Stomach (tissue), 9 donors: ENCODE measurements around the gene GPC6. TPM values are rescaled to one million over a fixed set of nuclear protein-coding genes. Genes with fewer than 3 reads are reported as not detected.

Experiments used
- DNase-seq, 2 donors: peaks; one replicate each; pipeline versions ENCODE4 v3.0.0 to v3.0.0-alpha.2; 2013 to 2019
- H3K27ac ChIP-seq, 5 donors: fragments of 200-600 bp in 4 of 5; sonication (generic) in 4 of 5; one replicate each; pipeline ENCODE4 v1.5.1; 2013 to 2019; ENCODE audit warnings: mild to moderate bottlenecking in 1 of 5, moderate library complexity in 1 of 5
- H3K27me3 ChIP-seq, 3 donors: fragments of 200-600 bp; sonication (generic); one replicate each; pipeline ENCODE4 v1.5.1; 2017 to 2019; ENCODE audit warnings: mixed run types in 1 of 3
- H3K36me3 ChIP-seq, 4 donors: fragments of 200-600 bp; sonication (generic); 1 replicate in 3 of 4; 2 replicates in 1 of 4; pipeline ENCODE4 v1.5.1; 2016 to 2019
- H3K4me1 ChIP-seq, 4 donors: fragments of 200-600 bp; sonication (generic); one replicate each; pipeline ENCODE4 v1.5.1; 2016 to 2019
- H3K4me3 ChIP-seq, 4 donors: fragments of 200-600 bp; sonication (generic) in 3 of 4; one replicate each; pipeline ENCODE4 v1.5.1; 2016 to 2019; ENCODE audit warnings: mild to moderate bottlenecking in 1 of 4
- H3K9me3 ChIP-seq, 4 donors: fragments of 200-600 bp; sonication (generic); one replicate each; pipeline ENCODE4 v1.5.1; 2016 to 2019
- CTCF ChIP-seq, 7 experiments: fragments of 450-650 bp in 4 of 7; fragments of 200-600 bp in 3 of 7; sonication (generic) in 3 of 7; IDR thresholded peaks; one replicate each; pipeline ENCODE4 v1.5.1; 2016 to 2019; ENCODE audit warnings: antibody characterized with exemption in 7 of 7, control low read depth in 2 of 7, mild to moderate bottlenecking in 1 of 7
- EP300 ChIP-seq: sonication (generic); formaldehyde crosslinking; IDR thresholded peaks from one replicate; pipeline ENCODE4 v1.6.1; 2017; ENCODE audit warnings: antibody characterized with exemption
- POLR2A ChIP-seq, 4 donors: fragments of 450-650 bp; IDR thresholded peaks; one replicate each; pipeline ENCODE4 v1.6.1; 2016; ENCODE audit warnings: antibody characterized with exemption in 4 of 4, control low read depth in 2 of 4, mild to moderate bottlenecking in 1 of 4, moderate library complexity in 1 of 4
- POLR2AphosphoS5 ChIP-seq, 3 donors: sonication (generic); formaldehyde crosslinking; IDR thresholded peaks; one replicate each; pipeline ENCODE4 v1.6.1; 2016; ENCODE audit warnings: antibody characterized with exemption in 3 of 3
- WGBS, 5 donors: extraction: QIAGEN DNeasy Blood & Tissue Kit in 3 of 5; methylation state at CpG; one replicate each; pipeline versions ENCODE4 v1.1.5 to v1.1.7; 2013 to 2018; 5-methylcytosine and 5-hydroxymethylcytosine counted together
- intact Hi-C: fragments of 100-400 bp; cut with DNase I; formaldehyde crosslinking; loops from one replicate; pipeline ENCODE4 v1.15.1; 2023; ENCODE audit warnings: low total_unique reads
- polyA plus RNA-seq, 3 donors: library from polyadenylated mRNA; stranded (reverse); fragments of 200-250 nt; gene quantifications; one replicate each; pipeline ENCODE4 v1.2.3, GENCODE V29; 2013
- total RNA-seq, 5 donors: library from RNA; depleted of rRNA; stranded (reverse); fragments of >200 nt; gene quantifications; one replicate each; pipeline versions ENCODE4 v1.1.0 to v1.2.3, GENCODE V29; 2014 to 2016
- donor health status: healthy with polysubstance abuse.
- donor health status: Bipolar disorder and iron deficiency.
- donor health status: healthy.

GPC6 gene
- total and polyA plus RNA-seq, 8 donors, result 0.70 to 52.7 (median 5.6) TPM

- H3K27me3 ChIP-seq, result no peaks in the 10 kb centered on the region
- intact Hi-C loops, result no loop called here
- peaks cover 0 to 11% (median 0%) of the 10 kb centered on the region in 4 donors for H3K9me3 ChIP-seq
- WGBS, 5 donors, result 52 to 73% (median 70%) methylated on average over 8 of the region's 8 CpGs
- no peaks in the 10 kb centered on the region for H3K36me3 ChIP-seq
- no peak overlapping the region for H3K4me3 ChIP-seq
- no peak overlapping the region for H3K27ac ChIP-seq
- no peaks in the 10 kb centered on the region for H3K4me1 ChIP-seq
- TF ChIP-seq CTCF (IDR thresholded peaks at IDR 0.05) (no peak), EP300 (no peak), POLR2A (IDR thresholded peaks at IDR 0.05) (no peak), POLR2AphosphoS5 (IDR thresholded peaks at IDR 0.05) (no peak)
- peak in 1 of 2 donors; percentile 58 for DNase-seq
These were observed 270.5 kb downstream of the GPC6 start for GRCh38 chr13:93496985-93497673.

GRCh38 chr13:93499991-93500390, 273.4 kb downstream of the GPC6 start:
- Histone ChIP-seq H3K4me1 (no peaks in the 10 kb centered on the region), H3K36me3 (no peaks in the 10 kb centered on the region), H3K4me3 (no peak overlapping the region), H3K9me3 (peaks cover 0 to 8% (median 0%) of the 10 kb centered on the region in 4 donors), H3K27ac (no peak overlapping the region), H3K27me3 (no peaks in the 10 kb centered on the region)
- TF ChIP-seq CTCF (IDR thresholded peaks at IDR 0.05), result no peak
- no peak for TF ChIP-seq EP300
- TF ChIP-seq POLR2A (IDR thresholded peaks at IDR 0.05), result no peak
- intact Hi-C loops, result no loop called here
- DNase-seq, result no peak
- WGBS, 5 donors, result 41 to 49% (median 48%) methylated on average over 5 of the region's 5 CpGs

- H3K4me1 ChIP-seq, result no peaks in the 10 kb centered on the region
- H3K9me3 ChIP-seq, result peaks cover 0 to 8% (median 0%) of the 10 kb centered on the region in 4 donors
- no peak overlapping the region for H3K4me3 ChIP-seq
- no peaks in the 10 kb centered on the region for H3K36me3 ChIP-seq
- WGBS, 5 donors, result 74 to 100% (median 86%) methylated on average over 1 of the region's 1 CpG
- no peak for DNase-seq
- H3K27ac ChIP-seq, result no peak overlapping the region
- H3K27me3 ChIP-seq, result no peaks in the 10 kb centered on the region
- intact Hi-C loops, result no loop called here
- TF ChIP-seq POLR2A (IDR thresholded peaks at IDR 0.05) (no peak), EP300 (no peak), POLR2AphosphoS5 (IDR thresholded peaks at IDR 0.05) (no peak), CTCF (IDR thresholded peaks at IDR 0.05) (no peak)
These were observed 275.5 kb downstream of the GPC6 start for GRCh38 chr13:93502071-93502470.

GRCh38 chr13:93502987-93503615, 276.5 kb downstream of the GPC6 start:
- Histone ChIP-seq H3K36me3 (no peaks in the 10 kb centered on the region), H3K27ac (no peak overlapping the region), H3K27me3 (no peaks in the 10 kb centered on the region), H3K4me1 (no peaks in the 10 kb centered on the region), H3K9me3 (peaks cover 0 to 3% (median 0%) of the 10 kb centered on the region in 4 donors), H3K4me3 (no peak overlapping the region)
- intact Hi-C loops, result no loop called here
- TF ChIP-seq EP300 (no peak), POLR2A (IDR thresholded peaks at IDR 0.05) (no peak), CTCF (IDR thresholded peaks at IDR 0.05) (no peak), POLR2AphosphoS5 (IDR thresholded peaks at IDR 0.05) (no peak)
- 59 to 80% (median 64%) methylated on average over 1 of the region's 1 CpG for WGBS, 5 donors
- no peak for DNase-seq
